Activated CD4-positive, CD25-positive, alpha-beta regulatory T cell treated with anti-CD3 and anti-CD28 coated beads, Interleukin-2, amount 50 U/mL, for 16 hours (primary cell): ENCODE results near the gene RANBP17.
"Not testable (repeated sequence)": the region's sequence is repeated elsewhere in the genome, so short reads cannot be mapped to it uniquely, and the experiment has no call there.

Source experiments
- DNase-seq: peaks from one replicate; pipeline ENCODE4 v3.0.0-alpha.2; 2020; ENCODE audit warnings: low read depth, low spot score

The RANBP17 gene

DNA sequence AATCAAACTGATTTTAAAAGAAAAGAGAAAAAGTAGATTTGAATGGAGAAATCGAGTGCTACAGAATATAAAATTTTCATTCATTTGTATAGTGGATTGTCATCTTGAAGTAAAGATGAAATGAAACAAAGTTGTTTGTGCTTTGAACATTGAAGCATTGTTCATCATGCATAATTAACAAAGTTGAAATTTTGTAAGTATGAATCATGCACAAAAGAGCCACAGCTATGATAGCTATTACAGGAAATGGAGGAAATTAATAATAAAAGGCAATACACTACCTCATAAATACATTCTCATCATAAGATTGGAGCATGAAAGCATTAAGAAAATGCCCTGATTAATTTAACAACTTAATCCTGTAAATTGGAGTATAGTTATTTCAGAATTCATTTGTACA is 293.8 kb downstream of the RANBP17 start:
- DNase-seq: no peak

- DNase-seq: no peak
These were observed 295.5 kb downstream of the RANBP17 start for GRCh38 chr5:171157276-171157675.

GRCh38 chr5:171157775-171158174 is 296.0 kb downstream of the RANBP17 start:
- DNase-seq: no peak

- no peak for DNase-seq
These were observed 296.8 kb downstream of the RANBP17 start for GRCh38 chr5:171158581-171158980.

- no peak for DNase-seq
These were observed 300.3 kb downstream of the RANBP17 start for GRCh38 chr5:171162165-171162564.

DNA sequence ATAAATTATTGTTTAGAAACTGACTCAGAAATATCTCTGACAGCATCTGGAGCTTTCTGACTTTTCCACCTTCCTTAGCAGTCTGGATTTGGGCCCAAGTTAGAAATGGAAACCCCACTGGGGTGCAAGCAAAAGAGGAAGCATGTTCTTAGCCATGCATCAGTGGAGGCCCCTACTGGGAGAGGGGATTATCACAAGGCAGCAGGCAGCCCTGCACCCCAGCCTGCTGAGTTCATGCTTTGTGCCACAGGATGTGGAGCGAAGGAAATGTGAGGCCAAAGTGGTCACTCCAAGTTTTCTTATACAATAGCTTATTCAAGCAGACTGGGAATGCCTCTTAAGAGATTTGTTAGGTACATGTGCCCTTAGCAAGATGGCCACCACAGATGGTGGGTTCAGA is 300.8 kb downstream of the RANBP17 start:
- no peak for DNase-seq

DNA sequence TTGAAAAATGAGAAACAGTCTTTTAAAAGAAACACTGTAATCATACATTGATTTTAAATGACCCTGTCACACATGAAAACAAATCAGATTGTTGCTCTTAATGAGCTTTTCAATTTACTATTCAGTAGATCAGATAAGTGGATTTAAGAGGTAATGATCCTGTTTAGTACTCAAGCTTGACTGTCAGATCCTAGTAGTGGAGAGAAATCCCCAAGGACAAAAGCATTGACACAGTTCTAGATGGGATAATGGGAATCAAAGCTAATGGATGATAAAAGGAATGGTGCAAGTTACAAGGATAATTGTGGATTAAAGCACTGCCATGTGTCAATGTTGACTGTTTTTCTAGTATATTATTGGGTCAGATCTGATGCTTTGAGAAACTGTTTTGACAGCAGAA is 304.9 kb downstream of the RANBP17 start:
- DNase-seq: no peak

GRCh38 chr5:171168171-171168570 is 306.4 kb downstream of the RANBP17 start:
- DNase-seq: no peak

DNA sequence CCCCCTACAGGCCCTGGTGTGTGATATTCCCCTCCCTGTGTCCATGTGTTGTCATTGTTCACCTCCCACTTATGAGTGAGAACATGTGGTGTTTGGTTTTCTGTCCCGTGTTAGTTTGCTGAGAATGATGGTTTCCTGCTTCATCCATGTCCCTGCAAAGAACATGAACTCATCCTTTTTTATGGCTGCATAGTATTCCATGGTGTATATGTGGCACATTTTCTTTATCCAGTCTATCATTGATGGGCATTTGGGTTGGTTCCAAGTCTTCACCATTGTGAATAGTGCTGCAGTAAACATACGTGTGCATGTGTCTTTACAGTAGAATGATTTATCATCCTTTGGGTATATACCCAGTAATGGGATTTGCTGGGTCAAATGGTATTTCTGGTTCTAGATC is 313.1 kb downstream of the RANBP17 start:
- not testable (repeated sequence) for DNase-seq

- no peak for DNase-seq
These were observed 313.9 kb downstream of the RANBP17 start for GRCh38 chr5:171175746-171176145.

GRCh38 chr5:171178190-171178589 is 316.4 kb downstream of the RANBP17 start:
- DNase-seq: not testable (repeated sequence)

GRCh38 chr5:171188016-171188415 is 326.2 kb downstream of the RANBP17 start:
- DNase-seq: no peak

DNA sequence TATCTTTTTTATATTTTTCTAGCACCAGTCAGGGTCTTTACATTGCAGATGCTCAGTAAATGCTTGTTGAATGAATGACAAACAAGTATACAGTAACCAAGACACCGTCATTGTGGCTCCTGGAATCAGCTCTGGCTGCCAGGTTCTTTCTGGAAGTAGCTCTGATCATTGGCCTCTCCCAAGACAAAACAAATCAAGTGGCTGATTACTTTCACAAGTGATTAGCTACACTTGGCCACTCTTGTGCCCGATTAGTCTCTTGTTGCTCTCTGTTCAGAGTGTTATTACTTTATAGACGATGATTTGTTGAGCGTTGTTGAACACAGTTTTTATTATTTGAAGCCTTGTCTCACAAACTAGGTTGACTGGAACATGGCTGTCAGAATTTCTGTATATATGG is 327.6 kb downstream of the RANBP17 start:
- no peak for DNase-seq

- DNase-seq: no peak
These were observed 330.3 kb downstream of the RANBP17 start for GRCh38 chr5:171192111-171192510.

GRCh38 chr5:171201310-171201709 is 339.5 kb downstream of the RANBP17 start:
- DNase-seq: no peak

GRCh38 chr5:171205375-171205774 is 343.6 kb downstream of the RANBP17 start:
- no peak for DNase-seq

DNA sequence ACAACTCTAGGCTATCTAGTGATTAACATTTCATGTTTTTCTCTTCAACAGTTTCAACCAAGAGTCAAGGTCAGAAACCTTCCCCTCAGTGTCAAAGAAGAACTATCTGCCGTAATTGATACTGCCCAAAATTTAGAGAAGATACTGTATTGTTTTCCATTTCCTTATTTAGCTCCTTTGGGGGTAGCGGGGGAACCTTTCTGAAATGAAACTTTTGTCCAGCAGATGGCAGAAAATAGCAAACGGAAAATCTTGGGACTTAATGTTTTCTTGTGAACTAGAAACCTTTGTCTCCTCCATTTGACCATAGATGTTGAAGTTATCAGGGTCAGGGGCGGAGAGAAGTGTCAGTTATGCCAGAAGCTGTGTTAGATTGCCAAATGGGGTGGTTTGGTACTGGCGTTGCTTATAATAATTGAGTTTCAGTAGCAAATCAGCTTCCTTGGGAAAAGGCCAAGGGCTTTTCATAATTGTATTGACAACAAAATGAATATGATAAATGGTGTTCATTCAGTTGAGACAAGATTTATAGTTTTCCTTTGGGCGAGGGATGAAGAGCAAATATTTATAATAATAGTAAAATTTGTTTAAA is 345.5 kb downstream of the RANBP17 start:
- DNase-seq: no peak

DNA sequence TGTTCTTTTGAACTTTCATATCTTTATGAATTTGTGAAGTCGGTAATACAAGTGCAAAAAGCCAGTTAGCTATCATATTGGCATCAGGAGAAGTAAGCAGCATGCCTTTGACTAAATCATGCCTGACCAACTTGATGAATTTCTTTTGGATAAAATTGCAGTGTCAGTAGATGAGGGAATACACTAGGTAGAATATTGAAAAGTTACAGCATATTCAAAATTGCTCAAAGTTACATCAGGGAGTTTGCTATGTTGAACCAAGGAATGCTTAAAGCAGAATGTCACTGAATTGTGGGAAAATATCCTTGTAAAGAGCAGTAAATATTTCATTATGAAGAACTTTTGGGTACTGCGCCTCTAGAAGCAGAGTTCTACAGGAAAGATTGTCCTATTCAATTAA is 360.1 kb downstream of the RANBP17 start:
- no peak for DNase-seq

GRCh38 chr5:171223927-171224326 is 362.1 kb downstream of the RANBP17 start:
- DNase-seq: no peak

GRCh38 chr5:171226096-171226754 is 364.4 kb downstream of the RANBP17 start:
- DNase-seq: no peak

GRCh38 chr5:171226864-171227263 is 365.0 kb downstream of the RANBP17 start:
- no peak for DNase-seq

GRCh38 chr5:171236651-171237050 is 374.8 kb downstream of the RANBP17 start:
- no peak for DNase-seq

GRCh38 chr5:171242521-171242920 is 380.7 kb downstream of the RANBP17 start:
- no peak for DNase-seq

DNA sequence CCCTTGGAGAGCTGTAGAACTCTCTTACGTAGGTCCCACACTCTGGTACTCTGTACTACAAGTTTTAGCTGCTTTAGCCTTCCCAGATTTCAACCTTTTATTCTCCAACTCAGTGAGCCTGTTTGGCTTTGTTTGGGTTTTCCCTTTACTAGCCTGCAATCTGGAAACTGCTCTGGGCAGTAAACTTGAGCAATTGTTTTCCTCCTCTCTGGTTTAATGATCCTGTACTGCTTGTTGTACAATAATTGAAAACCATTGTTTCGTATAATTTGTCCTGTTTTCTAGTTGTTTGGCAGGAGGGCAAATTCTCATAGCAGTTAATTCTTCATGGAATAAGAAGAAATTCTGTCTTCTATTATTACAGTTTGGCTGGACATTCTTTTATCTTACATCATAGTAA is 384.4 kb downstream of the RANBP17 start:
- no peak for DNase-seq
